NCI-H2081 treated with DMSO at 0.1 percent for 48 hours (cell line): ENCODE data around the gene LRRC30.
"Not testable (repeated sequence)": the region's sequence is repeated elsewhere in the genome, so short reads cannot be mapped to it uniquely, and the experiment has no call there.

ENCODE experiments used
- DNase-seq: peaks from one replicate; lab custom pipeline; 2025; lab: John Stamatoyannopoulos, UW

LRRC30 gene

GRCh38 chr18:7230626-7231349, at the start of gene LRRC30:
TSS of gene LRRC30 (plus strand) at chr18:7231089. CDS start at chr18:7231139, 50 bp downstream.
- DNase-seq, result no peak

- DNase-seq, result no peak
These were observed 45.2 kb upstream of the LRRC30 start for GRCh38 chr18:7185701-7186100.

GRCh38 chr18:7190547-7191156, 40.2 kb upstream of the LRRC30 start:
- DNase-seq, result no peak

- no peak for DNase-seq
These were observed 39.2 kb upstream of the LRRC30 start for GRCh38 chr18:7191736-7192135.

GRCh38 chr18:7195266-7195665, 35.6 kb upstream of the LRRC30 start:
- DNase-seq, result no peak

- no peak for DNase-seq
These were observed 34.5 kb upstream of the LRRC30 start for GRCh38 chr18:7196421-7196820.

GRCh38 chr18:7197854-7198253, 33.0 kb upstream of the LRRC30 start:
- no peak for DNase-seq

GRCh38 chr18:7198326-7198725, 32.6 kb upstream of the LRRC30 start:
- DNase-seq, result no peak

GRCh38 chr18:7201096-7201495, 29.8 kb upstream of the LRRC30 start:
- DNase-seq, result no peak

- DNase-seq, result no peak
These were observed 28.7 kb upstream of the LRRC30 start for GRCh38 chr18:7202169-7202568.

GRCh38 chr18:7203601-7204000, 27.3 kb upstream of the LRRC30 start:
- not testable (repeated sequence) for DNase-seq

GRCh38 chr18:7205346-7205745, 25.5 kb upstream of the LRRC30 start:
- DNase-seq, result no peak

GRCh38 chr18:7206217-7206616, 24.7 kb upstream of the LRRC30 start:
- DNase-seq, result no peak

- no peak for DNase-seq
These were observed 23.4 kb upstream of the LRRC30 start for GRCh38 chr18:7207366-7207915.

- peak; percentile 14 for DNase-seq
These were observed 9.3 kb upstream of the LRRC30 start for GRCh38 chr18:7221424-7222155.

GRCh38 chr18:7224198-7224597, 6.7 kb upstream of the LRRC30 start:
- no peak for DNase-seq

- no peak for DNase-seq
These were observed 1.3 kb downstream of the LRRC30 start for GRCh38 chr18:7232218-7232617.

- DNase-seq, result no peak
These were observed 2.4 kb downstream of the LRRC30 start for GRCh38 chr18:7233134-7233810.

GRCh38 chr18:7234091-7234490, 3.2 kb downstream of the LRRC30 start:
- no peak for DNase-seq

- DNase-seq, result no peak
These were observed 4.1 kb downstream of the LRRC30 start for GRCh38 chr18:7234956-7235355.

- no peak for DNase-seq
These were observed 5.2 kb downstream of the LRRC30 start for GRCh38 chr18:7236072-7236471.

- DNase-seq, result no peak
These were observed 6.0 kb downstream of the LRRC30 start for GRCh38 chr18:7236933-7237332.
